A673 (cell line): ENCODE measurements around the gene TCF20. TPM values are rescaled to one million over a fixed set of nuclear protein-coding genes. Genes with fewer than 3 reads are reported as not detected.

ENCODE experiments used
- BruUV-seq: library from RNA; stranded (reverse); fragments of 400-500 nt; replicated peaks from 2 replicates; lab custom pipeline; 2021; lab: Mats Ljungman, UMichigan
- CTCF ChIA-PET: fragments of 300-600 bp; sonication (Branson Sonifier 250); formaldehyde crosslinking; loops from one replicate; lab custom pipeline; 2022; ENCODE audit warnings: antibody characterized with exemption; lab: Charles Lee
- POLR2A ChIA-PET: fragments of 300-600 bp; sonication (Branson Sonifier 250); formaldehyde crosslinking; loops from one replicate; lab custom pipeline; 2022; ENCODE audit warnings: antibody characterized with exemption; ENCODE audit not compliant: low non-redundant PET; lab: Charles Lee
- DNase-seq: peaks from one replicate; pipeline ENCODE4 v3.0.0-alpha.2; 2015; ENCODE audit warnings: low spot score
- H3K27ac ChIP-seq: fragments of 200-600 bp; sonication (generic); 2 replicates; pipeline ENCODE4 v1.5.1; 2016; ENCODE audit warnings: mixed run types, low read depth, mild to moderate bottlenecking, mixed read lengths, antibody characterized with exemption, low read length; ENCODE audit not compliant: poor library complexity, severe bottlenecking
- H3K27me3 ChIP-seq: fragments of 200-600 bp; sonication (generic); replicated peaks from 2 replicates; pipeline ENCODE4 v1.6.1; 2017; ENCODE audit warnings: mixed run types, low read depth, mild to moderate bottlenecking, mixed read lengths, antibody characterized with exemption, low read length; ENCODE audit not compliant: insufficient read depth, poor library complexity
- H3K36me3 ChIP-seq: fragments of 200-600 bp; sonication (generic); 2 replicates; pipeline ENCODE4 v1.6.1; 2016; ENCODE audit warnings: mixed run types, mild to moderate bottlenecking, mixed read lengths, antibody characterized with exemption, low read length; ENCODE audit not compliant: insufficient read depth, poor library complexity, severe bottlenecking
- H3K4me1 ChIP-seq: fragments of 200-600 bp; sonication (generic); 2 replicates; pipeline ENCODE4 v1.6.1; 2017; ENCODE audit warnings: mixed run types, mild to moderate bottlenecking, mixed read lengths, antibody characterized with exemption, low read length; ENCODE audit not compliant: insufficient read depth, poor library complexity, severe bottlenecking
- H3K4me3 ChIP-seq: fragments of 200-600 bp; sonication (generic); 2 replicates; pipeline ENCODE4 v1.5.1; 2016; ENCODE audit warnings: low read depth, mixed run types, mild to moderate bottlenecking, mixed read lengths, low read length; ENCODE audit not compliant: poor library complexity, severe bottlenecking
- H3K9me3 ChIP-seq: fragments of 200-600 bp; sonication (generic); 2 replicates; pipeline ENCODE4 v1.6.1; 2016; ENCODE audit warnings: mixed run types, low read depth, mild to moderate bottlenecking, mixed read lengths, antibody characterized with exemption, low read length; ENCODE audit not compliant: poor library complexity, severe bottlenecking
- CTCF ChIP-seq: fragments of 300-800, 200-600 bp; sonication (generic); conservative IDR thresholded peaks from 2 replicates; pipeline ENCODE4 v1.5.1; 2017; ENCODE audit warnings: low read depth, mild to moderate bottlenecking, antibody characterized with exemption, low read length, moderate library complexity, mixed read lengths
- EZH2 ChIP-seq: fragments of 200-600 bp; sonication (generic); IDR thresholded peaks from 2 replicates; pipeline ENCODE4 v1.6.1; 2017; ENCODE audit warnings: borderline replicate concordance, low read depth, mild to moderate bottlenecking, mixed read lengths, antibody characterized with exemption, low read length; ENCODE audit not compliant: poor library complexity, severe bottlenecking
- intact Hi-C: fragments of 100-400 bp; cut with micrococcal nuclease; formaldehyde crosslinking; loops from one replicate; pipeline ENCODE4 v1.10.0; 2022; ENCODE audit not compliant: unreplicated experiment
- total RNA-seq: library from RNA; stranded (reverse); gene quantifications from 2 replicates; pipeline ENCODE4 v1.2.3, GENCODE V29; 2021

The TCF20 gene
- total RNA-seq, 1 experiment from 2014 or later, result 69.3 TPM

GRCh38 chr22:42282252-42282942 lies 11.9 kb upstream of the TCF20 start:
- H3K36me3 ChIP-seq, result no peaks in the 10 kb centered on the region
- ChIA-PET CTCF (no interaction called here), POLR2A (interaction anchor here (0.6 kb wide), 1 partner anchor 894 kb away, joined by 3 read pairs; no protein-coding TSS in a partner anchor)
- TF ChIP-seq EZH2 (no peak), CTCF (no peak)
- no peaks in the 10 kb centered on the region for H3K9me3 ChIP-seq
- no peaks in the 10 kb centered on the region for H3K4me1 ChIP-seq
- intact Hi-C loops, result no loop called here
- no peaks in the 10 kb centered on the region for H3K27me3 ChIP-seq
- no peak for DNase-seq
- H3K27ac ChIP-seq, result no peak overlapping the region
- H3K4me3 ChIP-seq, result no peak overlapping the region
- no TSS peak for BruUV-seq

- Histone ChIP-seq H3K27me3 (no peaks in the 10 kb centered on the region), H3K4me1 (no peaks in the 10 kb centered on the region), H3K9me3 (no peaks in the 10 kb centered on the region), H3K4me3 (no peak overlapping the region), H3K27ac (no peak overlapping the region), H3K36me3 (no peaks in the 10 kb centered on the region)
- TF ChIP-seq CTCF, result no peak
- no peak for TF ChIP-seq EZH2
- intact Hi-C loops, result no loop called here
- ChIA-PET POLR2A (no interaction called here), CTCF (no interaction called here)
- no peak for DNase-seq
- BruUV-seq, result no TSS peak
These were observed 11.3 kb upstream of the TCF20 start for GRCh38 chr22:42281706-42282251.

GRCh38 chr22:42281284-42281683 lies 10.8 kb upstream of the TCF20 start:
- Histone ChIP-seq H3K27ac (no peak overlapping the region), H3K36me3 (no peaks in the 10 kb centered on the region), H3K9me3 (no peaks in the 10 kb centered on the region), H3K4me3 (no peak overlapping the region), H3K4me1 (peaks cover 4% of the 10 kb centered on the region), H3K27me3 (no peaks in the 10 kb centered on the region)
- ChIA-PET CTCF (no interaction called here), POLR2A (no interaction called here)
- no TSS peak for BruUV-seq
- no peak for TF ChIP-seq CTCF
- no peak for TF ChIP-seq EZH2
- no peak for DNase-seq
- intact Hi-C loops, result no loop called here
